GM18499 (cell line): ENCODE measurements around the gene TLN1.

Source experiments
- ATAC-seq: cut with Tn5 transposase; IDR thresholded peaks from one replicate; pipeline ENCODE4 v1.9.1; 2021; ENCODE audit warnings: moderate number of reproducible peaks; ENCODE audit not compliant: insufficient read depth, unreplicated experiment

The TLN1 gene

GRCh38 chr9:35732800-35733541, 976 bp upstream of the TLN1 start:
- ATAC-seq: no peak

- no peak for ATAC-seq
Measured at GRCh38 chr9:35731415-35732184, 395 bp downstream of the TLN1 start.

GRCh38 chr9:35730486-35730854, 1.5 kb downstream of the TLN1 start:
- no peak for ATAC-seq

GRCh38 chr9:35729700-35730485, 2.1 kb downstream of the TLN1 start:
- ATAC-seq: no peak

GRCh38 chr9:35729101-35729500, 2.9 kb downstream of the TLN1 start:
- no peak for ATAC-seq

- ATAC-seq: no peak
Measured at GRCh38 chr9:35728041-35728971, 3.7 kb downstream of the TLN1 start.

GRCh38 chr9:35727676-35728040, 4.3 kb downstream of the TLN1 start:
- no peak for ATAC-seq

GRCh38 chr9:35726931-35727330, 5.1 kb downstream of the TLN1 start:
- ATAC-seq: no peak

- no peak for ATAC-seq
Measured at GRCh38 chr9:35725362-35725761, 6.6 kb downstream of the TLN1 start.

- ATAC-seq: no peak
Measured at GRCh38 chr9:35723908-35724307, 8.1 kb downstream of the TLN1 start.

GRCh38 chr9:35723426-35723825, 8.6 kb downstream of the TLN1 start:
- ATAC-seq: no peak

- no peak for ATAC-seq
Measured at GRCh38 chr9:35719546-35719945, 12.4 kb downstream of the TLN1 start.

GRCh38 chr9:35718721-35719511, 13.1 kb downstream of the TLN1 start:
- no peak for ATAC-seq

GRCh38 chr9:35717132-35717870, 14.7 kb downstream of the TLN1 start:
- no peak for ATAC-seq

- no peak for ATAC-seq
Measured at GRCh38 chr9:35716230-35716629, 15.8 kb downstream of the TLN1 start.

- ATAC-seq: no peak
Measured at GRCh38 chr9:35714579-35715252, 17.3 kb downstream of the TLN1 start.

- no peak for ATAC-seq
Measured at GRCh38 chr9:35714123-35714522, 17.9 kb downstream of the TLN1 start.

GRCh38 chr9:35713578-35713977, 18.4 kb downstream of the TLN1 start:
- no peak for ATAC-seq
